NCI-H1694 (cell line): Measurements from ENCODE around the gene NAALADL1.
A peak's percentile ranks its signal among the peaks of the same experiment; 100 is the strongest.
"Not testable (repeated sequence)": the region's sequence is repeated elsewhere in the genome, so short reads cannot be mapped to it uniquely, and the experiment has no call there.

Source experiments
- DNase-seq: peaks from one replicate; lab custom pipeline; 2025; lab: John Stamatoyannopoulos, UW

NAALADL1 gene

GRCh38 chr11:65013130-65013887, 45.0 kb downstream of the NAALADL1 start:
- peak; percentile 66 for DNase-seq

- DNase-seq = no peak
Measured at GRCh38 chr11:65008873-65009272, 49.5 kb downstream of the NAALADL1 start.

- DNase-seq = no peak
Measured at GRCh38 chr11:65008016-65008415, 50.3 kb downstream of the NAALADL1 start.

- DNase-seq = not testable (repeated sequence)
Measured at GRCh38 chr11:65003968-65004367, 54.4 kb downstream of the NAALADL1 start.

- no peak for DNase-seq
Measured at GRCh38 chr11:65003282-65003681, 55.1 kb downstream of the NAALADL1 start.

- DNase-seq = no peak
Measured at GRCh38 chr11:65002706-65003105, 55.6 kb downstream of the NAALADL1 start.

GRCh38 chr11:64999478-64999877, 58.9 kb downstream of the NAALADL1 start:
- no peak for DNase-seq

- no peak for DNase-seq
Measured at GRCh38 chr11:64998690-64999431, 59.5 kb downstream of the NAALADL1 start.

GRCh38 chr11:64998141-64998540, 60.2 kb downstream of the NAALADL1 start:
- DNase-seq = no peak

- no peak for DNase-seq
Measured at GRCh38 chr11:64996710-64997380, 61.5 kb downstream of the NAALADL1 start, which contains the start of gene BATF2. Gene BATF2 (minus strand): TSS chr11:64996971. CDS start chr11:64996914, 57 bp downstream.

GRCh38 chr11:64996327-64996709, 62.0 kb downstream of the NAALADL1 start:
- no peak for DNase-seq
